HFFc6 (cell line): ENCODE data around the gene PLLP. TPM values are rescaled to one million over a fixed set of nuclear protein-coding genes. Genes with fewer than 3 reads are reported as not detected.

ENCODE experiments used
- DNase-seq: peaks from one replicate; pipeline ENCODE4 v3.0.0-alpha.2; 2018
- H3K27ac Mint-ChIP-seq: 2 replicates; pipeline ENCODE4 v1.8.0; 2020; ENCODE audit warnings: mild to moderate bottlenecking, mixed read lengths
- H3K27me3 Mint-ChIP-seq: 2 replicates; pipeline ENCODE4 v1.8.0; 2021; ENCODE audit warnings: mild to moderate bottlenecking, moderate library complexity, mixed read lengths; ENCODE audit not compliant: insufficient read depth
- H3K36me3 Mint-ChIP-seq: 2 replicates; pipeline ENCODE4 v1.8.0; 2021; ENCODE audit warnings: low read depth, mixed read lengths
- H3K4me1 Mint-ChIP-seq: 2 replicates; pipeline ENCODE4 v1.8.0; 2020; ENCODE audit warnings: low read depth, mixed read lengths
- H3K4me3 Mint-ChIP-seq: 2 replicates; pipeline ENCODE4 v1.8.0; 2020; ENCODE audit warnings: mild to moderate bottlenecking, moderate library complexity, mixed read lengths
- H3K9me3 Mint-ChIP-seq: 2 replicates; pipeline ENCODE4 v1.8.0; 2020; ENCODE audit warnings: mild to moderate bottlenecking, mixed read lengths
- CTCF ChIP-seq: fragments of 200-600 bp; sonication (generic); IDR thresholded peaks from 2 replicates; pipeline ENCODE4 v1.5.0; 2021; ENCODE audit warnings: antibody characterized with exemption, mild to moderate bottlenecking
- total RNA-seq, 6 experiments: library from RNA; stranded (reverse); fragmentation: NEBNext Ultra II Directional; extraction: Animal tissue kit (Norgen Biotek cat#: 25700); gene quantifications; 2 replicates in 1 of 6; 3 replicates in 5 of 6; pipeline ENCODE4 v1.2.3, GENCODE V29; 2021

The PLLP gene
- total RNA-seq, 6 experiments from 2014 or later: not detected

- Mint-ChIP-seq H3K27ac (no peak overlapping the region), H3K4me1 (peaks cover 17% of the 10 kb centered on the region), H3K36me3 (no peaks in the 10 kb centered on the region), H3K9me3 (no peaks in the 10 kb centered on the region), H3K4me3 (no peak overlapping the region), H3K27me3 (peaks cover 3% of the 10 kb centered on the region)
- DNase-seq: no peak
- no peak for TF ChIP-seq CTCF
These were observed 19.5 kb downstream of the PLLP start for GRCh38 chr16:57264950-57265371.

- Mint-ChIP-seq H3K9me3 (no peaks in the 10 kb centered on the region), H3K4me1 (peaks cover 19% of the 10 kb centered on the region), H3K36me3 (no peaks in the 10 kb centered on the region), H3K27me3 (peaks cover 3% of the 10 kb centered on the region), H3K27ac (no peak overlapping the region), H3K4me3 (no peak overlapping the region)
- no peak for TF ChIP-seq CTCF
- DNase-seq: no peak
These were observed 20.1 kb downstream of the PLLP start for GRCh38 chr16:57264381-57264780.

GRCh38 chr16:57263541-57264351, 20.7 kb downstream of the PLLP start:
- no peaks in the 10 kb centered on the region for H3K9me3 Mint-ChIP-seq
- H3K27me3 Mint-ChIP-seq: peaks cover 3% of the 10 kb centered on the region
- TF ChIP-seq CTCF: no peak
- DNase-seq: no peak
- peaks cover 19% of the 10 kb centered on the region for H3K4me1 Mint-ChIP-seq
- H3K36me3 Mint-ChIP-seq: no peaks in the 10 kb centered on the region
- no peak overlapping the region for H3K4me3 Mint-ChIP-seq
- no peak overlapping the region for H3K27ac Mint-ChIP-seq

- Mint-ChIP-seq H3K27ac (no peak overlapping the region), H3K9me3 (no peaks in the 10 kb centered on the region), H3K36me3 (no peaks in the 10 kb centered on the region), H3K27me3 (peaks cover 3% of the 10 kb centered on the region; the same call in 1 of the 2 replicates), H3K4me1 (peaks cover 19% of the 10 kb centered on the region), H3K4me3 (no peak overlapping the region)
- DNase-seq: no peak
- no peak for TF ChIP-seq CTCF
These were observed 21.5 kb downstream of the PLLP start for GRCh38 chr16:57262841-57263540.

- Mint-ChIP-seq H3K4me3 (no peak overlapping the region), H3K27ac (no peak overlapping the region), H3K36me3 (no peaks in the 10 kb centered on the region), H3K9me3 (no peaks in the 10 kb centered on the region), H3K4me1 (peaks cover 19% of the 10 kb centered on the region), H3K27me3 (peaks cover 3% of the 10 kb centered on the region)
- DNase-seq: no peak
- no peak for TF ChIP-seq CTCF
These were observed 22.7 kb downstream of the PLLP start for GRCh38 chr16:57261806-57262205.
